LNCAP (cell line): ENCODE measurements around the gene ARL3.

Experiments used
- TF ChIP-seq, protein P1 (sequence below): fragments of 450-650 bp; IDR thresholded peaks from 2 replicates; pipeline ENCODE4 v1.5.1; 2017; ENCODE audit warnings: mild to moderate bottlenecking

ARL3 gene

DNA sequence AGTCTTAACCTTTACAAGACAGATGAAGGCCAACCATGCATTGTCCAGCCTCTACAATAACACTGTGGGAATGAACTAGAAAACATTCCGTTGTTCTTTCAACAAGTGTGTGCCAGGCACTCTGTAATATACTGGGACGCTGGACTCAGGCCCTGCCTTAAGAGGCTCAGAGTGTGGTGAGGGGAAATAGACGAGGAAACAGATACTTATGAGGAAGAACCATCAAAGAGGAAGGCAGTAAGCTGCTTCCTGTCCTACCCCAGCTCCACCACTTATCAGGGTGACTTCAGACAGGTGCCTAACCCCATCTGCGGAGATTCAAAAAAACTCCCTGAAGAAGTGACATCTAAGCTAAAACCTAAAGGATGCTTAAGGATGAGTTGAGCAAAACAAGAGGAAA is 78.8 kb downstream of the ARL3 start:
- TF ChIP-seq, protein P1, sequence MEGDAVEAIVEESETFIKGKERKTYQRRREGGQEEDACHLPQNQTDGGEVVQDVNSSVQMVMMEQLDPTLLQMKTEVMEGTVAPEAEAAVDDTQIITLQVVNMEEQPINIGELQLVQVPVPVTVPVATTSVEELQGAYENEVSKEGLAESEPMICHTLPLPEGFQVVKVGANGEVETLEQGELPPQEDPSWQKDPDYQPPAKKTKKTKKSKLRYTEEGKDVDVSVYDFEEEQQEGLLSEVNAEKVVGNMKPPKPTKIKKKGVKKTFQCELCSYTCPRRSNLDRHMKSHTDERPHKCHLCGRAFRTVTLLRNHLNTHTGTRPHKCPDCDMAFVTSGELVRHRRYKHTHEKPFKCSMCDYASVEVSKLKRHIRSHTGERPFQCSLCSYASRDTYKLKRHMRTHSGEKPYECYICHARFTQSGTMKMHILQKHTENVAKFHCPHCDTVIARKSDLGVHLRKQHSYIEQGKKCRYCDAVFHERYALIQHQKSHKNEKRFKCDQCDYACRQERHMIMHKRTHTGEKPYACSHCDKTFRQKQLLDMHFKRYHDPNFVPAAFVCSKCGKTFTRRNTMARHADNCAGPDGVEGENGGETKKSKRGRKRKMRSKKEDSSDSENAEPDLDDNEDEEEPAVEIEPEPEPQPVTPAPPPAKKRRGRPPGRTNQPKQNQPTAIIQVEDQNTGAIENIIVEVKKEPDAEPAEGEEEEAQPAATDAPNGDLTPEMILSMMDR, result no peak

DNA sequence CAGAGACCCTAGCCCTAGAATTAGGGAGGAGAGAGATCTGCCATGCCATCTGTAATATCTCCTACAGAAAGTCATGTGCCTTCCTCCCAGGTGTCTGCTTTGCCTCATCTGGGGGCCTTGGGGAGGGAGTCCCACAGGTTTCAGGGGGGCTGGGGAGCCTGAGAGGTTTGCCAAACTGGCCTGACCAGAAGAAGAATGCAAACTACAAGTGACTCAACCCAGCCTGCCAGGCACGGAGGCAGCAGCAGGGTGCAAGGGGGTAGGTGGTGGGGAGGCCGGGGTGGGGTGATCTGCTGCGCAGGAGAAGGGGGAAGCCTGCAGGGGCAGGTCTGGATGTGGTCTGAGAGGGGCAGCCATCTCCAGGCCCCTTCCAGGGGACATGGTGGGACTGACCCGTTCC is 79.5 kb downstream of the ARL3 start:
- TF ChIP-seq, protein P1, result no peak

- TF ChIP-seq, protein P1, result no peak
Observed at GRCh38 chr10:102633848-102634247, 80.3 kb downstream of the ARL3 start.

- TF ChIP-seq, protein P1, result no peak
Observed at GRCh38 chr10:102633287-102633686, 80.9 kb downstream of the ARL3 start.

DNA sequence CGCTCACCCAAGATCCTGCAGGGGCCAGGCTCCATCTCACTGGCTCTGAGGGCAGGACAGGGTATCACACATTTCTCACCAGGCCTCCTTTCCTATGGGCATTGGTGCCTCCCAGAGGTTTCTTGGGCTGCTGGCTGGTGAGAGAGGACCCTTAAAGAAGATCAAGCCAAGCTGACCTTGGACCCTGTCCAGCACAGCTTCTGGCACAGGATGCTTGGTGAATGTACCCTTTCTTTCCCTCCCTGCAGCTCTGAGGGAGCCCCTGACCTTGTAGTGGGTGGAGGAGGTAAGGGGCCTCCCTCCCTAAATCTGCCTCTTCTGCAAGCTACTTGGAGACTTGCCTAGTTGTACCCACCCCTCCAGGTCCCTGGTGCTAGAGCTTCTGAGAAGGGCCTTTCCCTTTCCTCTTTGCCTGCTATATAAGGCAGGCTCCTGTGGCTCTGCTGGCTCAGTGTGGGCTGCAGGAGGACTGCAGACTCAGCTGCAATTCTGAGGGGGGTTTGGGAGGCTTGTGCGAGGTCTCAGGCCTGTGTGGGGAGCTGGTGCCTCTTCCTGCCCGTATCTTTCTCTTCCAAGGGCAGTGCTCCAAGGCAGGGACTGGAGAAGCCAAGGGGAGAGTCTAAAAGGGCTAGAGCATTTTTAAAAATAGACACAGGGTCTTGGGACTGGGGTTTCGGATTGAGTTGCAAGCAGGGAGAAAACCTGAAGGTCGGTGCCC is 81.6 kb downstream of the ARL3 start:
- TF ChIP-seq, protein P1, result no peak

- TF ChIP-seq, protein P1, result no peak
Observed at GRCh38 chr10:102631525-102632393, 82.4 kb downstream of the ARL3 start.

GRCh38 chr10:102630663-102631062 is 83.5 kb downstream of the ARL3 start:
- TF ChIP-seq, protein P1, result no peak
